ENCODE results near the gene GALNT17.
"Not testable (repeated sequence)": the region's sequence is repeated elsewhere in the genome, so short reads cannot be mapped to it uniquely, and the experiment has no call there.

The GALNT17 gene

GRCh38 chr7:71237945-71238344, 106.0 kb downstream of the GALNT17 start:
- DNase-seq = peak in 1 of 2 experiments; percentile 30

- no peak for DNase-seq
Observed at GRCh38 chr7:71238581-71239295, 106.8 kb downstream of the GALNT17 start.

- no peak for DNase-seq
Observed at GRCh38 chr7:71239586-71240268, 107.8 kb downstream of the GALNT17 start.

- no peak for DNase-seq
Observed at GRCh38 chr7:71243736-71244410, 111.9 kb downstream of the GALNT17 start.

- no peak for DNase-seq
Observed at GRCh38 chr7:71245038-71245437, 113.1 kb downstream of the GALNT17 start.

GRCh38 chr7:71251706-71252105, 119.8 kb downstream of the GALNT17 start:
- DNase-seq = no peak

GRCh38 chr7:71254751-71255150, 122.8 kb downstream of the GALNT17 start:
- no peak for DNase-seq

- DNase-seq = no peak
Observed at GRCh38 chr7:71255537-71256178, 123.7 kb downstream of the GALNT17 start.

- DNase-seq = no peak
Observed at GRCh38 chr7:71261066-71261465, 129.1 kb downstream of the GALNT17 start.

GRCh38 chr7:71262834-71263233, 130.9 kb downstream of the GALNT17 start:
- DNase-seq = not testable (repeated sequence)

GRCh38 chr7:71264005-71264404, 132.1 kb downstream of the GALNT17 start:
- no peak for DNase-seq

GRCh38 chr7:71266912-71267311, 135.0 kb downstream of the GALNT17 start:
- DNase-seq = no peak

- DNase-seq = no peak
Observed at GRCh38 chr7:71267734-71268469, 136.0 kb downstream of the GALNT17 start.

GRCh38 chr7:71270558-71270957, 138.6 kb downstream of the GALNT17 start:
- DNase-seq = no peak

- DNase-seq = no peak
Observed at GRCh38 chr7:71271203-71271602, 139.3 kb downstream of the GALNT17 start.

- DNase-seq = no peak
Observed at GRCh38 chr7:71272509-71273490, 140.9 kb downstream of the GALNT17 start.

- DNase-seq = no peak
Observed at GRCh38 chr7:71278257-71278656, 146.3 kb downstream of the GALNT17 start.

GRCh38 chr7:71281261-71281660, 149.3 kb downstream of the GALNT17 start:
- no peak for DNase-seq

- no peak for DNase-seq
Observed at GRCh38 chr7:71283802-71284201, 151.9 kb downstream of the GALNT17 start.

- DNase-seq = no peak
Observed at GRCh38 chr7:71285571-71286145, 153.7 kb downstream of the GALNT17 start.

- DNase-seq = no peak
Observed at GRCh38 chr7:71286336-71286735, 154.4 kb downstream of the GALNT17 start.

Measured in NCI-H524 (cell line).